Esophagus muscularis mucosa (tissue), 3 donors: ENCODE results near the gene MAP2K2.

Source experiments
- CTCF ChIP-seq, 3 experiments: fragments of 200-600 bp in 2 of 3; fragments of 450-650 bp in 1 of 3; sonication (generic) in 2 of 3; IDR thresholded peaks; one replicate each; pipeline ENCODE4 v1.5.1; 2017 to 2019; ENCODE audit warnings: antibody characterized with exemption in 3 of 3, mild to moderate bottlenecking in 2 of 3, moderate library complexity in 1 of 3
- POLR2AphosphoS5 ChIP-seq, 2 donors: sonication (generic); formaldehyde crosslinking; IDR thresholded peaks; one replicate each; pipeline ENCODE4 v1.6.1; 2017; ENCODE audit warnings: antibody characterized with exemption in 2 of 2

DNA sequence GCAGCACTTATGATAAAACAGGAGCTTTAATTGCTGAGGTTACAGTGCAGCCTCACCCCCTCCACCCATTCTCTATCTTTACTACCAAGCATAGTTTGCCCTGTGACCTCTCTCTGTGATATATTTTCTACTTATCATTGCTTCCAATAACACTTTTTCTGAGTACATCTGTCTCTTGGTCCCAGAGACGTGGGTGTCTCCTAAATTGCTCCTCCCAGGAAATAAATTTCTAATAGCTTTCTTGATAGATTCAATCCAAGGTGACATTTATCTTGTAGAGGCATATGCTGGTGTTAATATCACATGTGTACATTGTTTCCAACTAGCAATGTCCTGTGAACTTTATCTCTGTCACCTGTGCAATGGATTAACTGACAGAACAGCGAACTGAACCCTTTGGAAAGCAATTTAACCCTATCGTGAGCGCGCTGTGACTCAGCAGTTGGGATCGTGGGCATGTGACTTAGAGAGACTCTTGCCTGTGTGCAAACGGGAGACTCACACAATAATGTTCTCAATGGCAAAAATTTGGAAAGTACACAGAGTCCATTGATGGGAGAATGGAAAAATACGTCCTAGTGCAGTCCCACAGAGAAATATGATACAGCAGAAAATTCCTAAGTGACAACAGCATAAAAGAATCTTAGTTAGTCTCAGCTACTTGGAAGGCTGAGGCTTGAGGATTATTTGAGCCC, 7.0 kb upstream of the MAP2K2 start:
- TF ChIP-seq CTCF (IDR thresholded peaks at IDR 0.05) (no peak), POLR2AphosphoS5 (IDR thresholded peaks at IDR 0.05) (peak in 1 of 2 donors; percentile 37)
